Hematopoietic multipotent progenitor cell treated with erythropoietin and hydrocortisone succinate and interleukin-3 and kit ligand, for 17 days (in vitro differentiated cells): ENCODE data around the gene DCXR.

Source experiments
- DNase-seq: peaks from one replicate; pipeline ENCODE4 v3.0.0-alpha.2; 2015; ENCODE audit warnings: low spot score

The DCXR gene

GRCh38 chr17:82072827-82073226 lies 35.3 kb upstream of the DCXR start:
- no peak for DNase-seq

- DNase-seq = no peak
Measured at GRCh38 chr17:82070611-82071010, 33.1 kb upstream of the DCXR start.

- peak; percentile 64 for DNase-seq
Measured at GRCh38 chr17:82065638-82066303, 28.3 kb upstream of the DCXR start, which contains the start of gene DUS1L. TSS of gene DUS1L (minus strand) at chr17:82065804. CDS start at chr17:82065059, 745 bp downstream.

- DNase-seq = no peak
Measured at GRCh38 chr17:82065193-82065637, 27.7 kb upstream of the DCXR start.

GRCh38 chr17:82064433-82065192 lies 27.1 kb upstream of the DCXR start:
- no peak for DNase-seq

GRCh38 chr17:82063424-82064415 lies 26.2 kb upstream of the DCXR start:
- no peak for DNase-seq

- DNase-seq = no peak
Measured at GRCh38 chr17:82062984-82063368, 25.5 kb upstream of the DCXR start.

GRCh38 chr17:82062076-82062983 lies 24.8 kb upstream of the DCXR start:
- DNase-seq = no peak

- no peak for DNase-seq
Measured at GRCh38 chr17:82061047-82061925, 23.8 kb upstream of the DCXR start.

GRCh38 chr17:82060614-82061013 lies 23.1 kb upstream of the DCXR start:
- DNase-seq = no peak

GRCh38 chr17:82060001-82060380 lies 22.5 kb upstream of the DCXR start:
- no peak for DNase-seq

- DNase-seq = no peak
Measured at GRCh38 chr17:82059272-82060000, 21.9 kb upstream of the DCXR start.

GRCh38 chr17:82058855-82059249 lies 21.4 kb upstream of the DCXR start:
- DNase-seq = no peak

GRCh38 chr17:82058230-82058854 lies 20.8 kb upstream of the DCXR start:
- DNase-seq = no peak

- DNase-seq = no peak
Measured at GRCh38 chr17:82056729-82057621, 19.5 kb upstream of the DCXR start.

- no peak for DNase-seq
Measured at GRCh38 chr17:82055965-82056728, 18.6 kb upstream of the DCXR start.
